ENCODE data around the gene DFFB.

Gene DFFB

DNA sequence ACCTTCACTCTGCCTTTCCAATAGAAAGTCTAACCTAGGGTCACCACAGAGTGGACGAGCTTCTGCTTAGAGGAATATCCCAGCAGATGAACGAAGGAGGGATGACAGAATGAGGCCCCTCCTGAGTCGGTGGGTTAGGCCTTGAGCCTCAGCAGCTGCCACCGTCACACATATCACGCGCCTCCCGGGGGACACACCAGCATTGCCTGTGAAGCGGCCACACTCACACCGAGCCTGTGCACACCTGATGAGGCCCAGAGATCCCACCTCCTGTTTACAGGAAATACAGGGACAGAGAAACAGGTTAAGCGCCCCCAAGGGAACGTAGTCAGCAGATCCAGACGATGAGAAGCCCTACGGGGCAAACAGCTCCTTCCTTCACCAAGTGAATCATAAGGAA lies 35.8 kb upstream of the DFFB start:
- no peak overlapping the region for H3K27ac Mint-ChIP-seq
- H3K4me3 Mint-ChIP-seq = no peak overlapping the region
- peaks cover 69% of the 10 kb centered on the region for H3K36me3 Mint-ChIP-seq (ENCODE audit: low read depth)
- H3K9me3 Mint-ChIP-seq = no peaks in the 10 kb centered on the region
- DNase-seq = no peak
- no peaks in the 10 kb centered on the region for H3K4me1 Mint-ChIP-seq (ENCODE audit: low read depth)
- no peaks in the 10 kb centered on the region for H3K27me3 Mint-ChIP-seq

DNA sequence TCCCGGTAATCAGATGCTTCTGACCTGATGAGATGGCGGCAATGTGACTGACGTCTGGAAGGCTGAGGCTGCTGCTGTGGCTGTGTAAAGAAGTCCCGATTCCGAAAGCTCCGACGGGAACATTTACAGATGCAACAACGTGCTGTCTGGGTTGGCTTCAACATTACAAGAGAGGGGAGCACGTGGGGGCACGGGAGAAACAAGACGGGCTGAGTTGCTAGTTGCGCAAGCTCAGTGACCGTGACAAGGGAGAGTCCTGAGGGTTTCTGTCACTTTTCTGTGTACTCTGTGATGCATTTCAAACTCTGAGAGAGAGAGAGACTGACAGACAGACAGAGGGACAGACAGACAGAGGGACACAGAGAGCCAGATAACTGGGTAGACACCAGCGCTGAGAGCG lies 35.4 kb upstream of the DFFB start:
- Mint-ChIP-seq H3K4me3 (no peak overlapping the region), H3K27ac (no peak overlapping the region), H3K4me1 (ENCODE audit: low read depth) (no peaks in the 10 kb centered on the region), H3K36me3 (ENCODE audit: low read depth) (peaks cover 73% of the 10 kb centered on the region), H3K9me3 (no peaks in the 10 kb centered on the region), H3K27me3 (no peaks in the 10 kb centered on the region)
- DNase-seq = no peak

DNA sequence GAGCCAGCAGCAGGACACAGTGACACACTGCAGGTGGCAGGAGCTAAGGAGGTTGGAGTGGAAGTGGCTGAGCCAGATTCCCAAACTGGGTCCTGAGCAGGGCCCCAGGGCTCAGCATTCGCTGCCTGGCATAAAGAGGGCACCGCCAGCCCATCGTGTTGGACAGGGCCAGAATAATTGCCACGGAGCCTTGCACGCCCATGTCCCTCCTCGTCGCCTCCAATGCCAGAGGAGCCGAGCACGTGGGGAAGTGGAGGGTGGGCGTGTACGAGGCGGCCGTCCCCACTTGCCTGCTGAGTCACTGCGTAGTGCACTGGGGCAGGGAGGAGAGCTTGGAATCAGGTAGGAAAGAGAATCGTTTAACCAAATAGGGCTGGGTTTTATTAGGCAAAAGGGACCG lies 34.9 kb upstream of the DFFB start:
- no peak overlapping the region for H3K27ac Mint-ChIP-seq
- H3K9me3 Mint-ChIP-seq = no peaks in the 10 kb centered on the region
- H3K36me3 Mint-ChIP-seq (ENCODE audit: low read depth) = peaks cover 74% of the 10 kb centered on the region
- no peaks in the 10 kb centered on the region for H3K27me3 Mint-ChIP-seq
- H3K4me3 Mint-ChIP-seq = no peak overlapping the region
- no peak for DNase-seq
- H3K4me1 Mint-ChIP-seq (ENCODE audit: low read depth) = no peaks in the 10 kb centered on the region

DNA sequence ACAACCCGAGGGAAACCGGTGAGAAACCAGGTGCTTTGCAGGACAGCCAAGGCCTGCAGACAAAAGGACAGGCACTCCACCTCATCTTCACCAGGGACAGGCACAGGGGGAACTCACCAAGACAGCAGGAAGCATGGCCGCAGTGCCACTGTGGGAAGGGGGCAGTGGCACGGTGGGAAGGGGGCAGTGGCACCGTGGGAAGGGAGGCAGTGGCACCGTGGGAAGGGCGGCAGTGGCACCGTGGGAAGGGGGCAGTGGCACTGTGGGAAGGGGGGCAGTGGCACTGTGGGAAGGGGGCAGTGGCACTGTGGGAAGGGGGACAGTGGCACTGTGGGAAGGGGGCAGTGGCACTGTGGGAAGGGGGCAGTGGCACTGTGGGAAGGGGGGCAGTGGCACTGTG lies 32.6 kb upstream of the DFFB start:
- H3K4me1 Mint-ChIP-seq (ENCODE audit: low read depth) = no peaks in the 10 kb centered on the region
- DNase-seq = no peak
- no peak overlapping the region for H3K4me3 Mint-ChIP-seq
- H3K36me3 Mint-ChIP-seq (ENCODE audit: low read depth) = peaks cover 85% of the 10 kb centered on the region
- H3K27ac Mint-ChIP-seq = no peak overlapping the region
- no peaks in the 10 kb centered on the region for H3K9me3 Mint-ChIP-seq
- no peaks in the 10 kb centered on the region for H3K27me3 Mint-ChIP-seq

DNA sequence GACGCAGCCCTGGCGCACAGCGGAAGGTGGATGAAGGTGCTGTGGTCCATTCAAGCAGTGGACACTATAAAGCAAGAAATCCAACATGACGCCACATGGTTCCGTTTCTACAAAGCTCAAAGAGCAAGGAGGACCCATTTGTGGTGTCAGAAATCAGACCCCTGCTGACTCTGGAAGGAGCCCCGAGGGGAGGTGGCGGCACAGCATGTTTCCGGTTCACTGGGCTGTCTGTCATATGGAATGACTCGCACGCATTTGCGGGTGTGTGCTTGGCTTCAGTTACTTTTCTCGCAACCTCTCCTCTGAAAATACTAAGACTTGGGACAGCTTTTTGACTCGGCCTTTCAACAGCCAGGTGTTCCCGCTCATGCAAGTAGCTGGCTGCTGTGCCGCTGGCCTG lies 31.9 kb upstream of the DFFB start:
- H3K27ac Mint-ChIP-seq = no peak overlapping the region
- no peak overlapping the region for H3K4me3 Mint-ChIP-seq
- H3K27me3 Mint-ChIP-seq = no peaks in the 10 kb centered on the region
- no peak for DNase-seq
- H3K4me1 Mint-ChIP-seq (ENCODE audit: low read depth) = no peaks in the 10 kb centered on the region
- H3K36me3 Mint-ChIP-seq (ENCODE audit: low read depth) = peaks cover 86% of the 10 kb centered on the region
- no peaks in the 10 kb centered on the region for H3K9me3 Mint-ChIP-seq

DNA sequence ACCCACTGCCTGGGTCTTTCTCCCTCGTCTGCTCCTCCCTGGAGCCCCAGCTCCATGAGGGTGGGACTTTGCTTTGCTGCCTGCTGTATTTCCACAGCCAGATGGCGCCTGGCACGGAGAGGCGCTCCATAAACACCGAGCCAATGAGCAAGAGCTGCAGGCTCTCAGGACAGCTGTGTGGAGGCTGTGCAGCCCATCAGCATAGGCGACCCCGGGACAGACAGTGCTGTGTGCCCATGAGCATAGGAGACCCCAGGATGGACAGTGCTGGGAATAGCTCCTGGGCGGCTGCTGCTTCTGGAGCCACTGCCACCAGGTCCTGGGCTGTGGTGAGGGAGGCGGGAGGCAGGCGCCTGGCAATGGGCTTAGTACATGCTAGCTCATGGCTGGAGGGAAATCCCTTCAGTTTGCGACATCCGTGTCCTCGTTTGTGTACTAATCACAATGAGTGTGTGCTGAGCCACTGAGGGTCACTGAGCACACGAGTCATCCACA lies 29.4 kb upstream of the DFFB start:
- Mint-ChIP-seq H3K27ac (no peak overlapping the region), H3K27me3 (no peaks in the 10 kb centered on the region), H3K4me3 (no peak overlapping the region), H3K36me3 (ENCODE audit: low read depth) (peaks cover 86% of the 10 kb centered on the region), H3K9me3 (no peaks in the 10 kb centered on the region), H3K4me1 (ENCODE audit: low read depth) (no peaks in the 10 kb centered on the region)
- no peak for DNase-seq

DNA sequence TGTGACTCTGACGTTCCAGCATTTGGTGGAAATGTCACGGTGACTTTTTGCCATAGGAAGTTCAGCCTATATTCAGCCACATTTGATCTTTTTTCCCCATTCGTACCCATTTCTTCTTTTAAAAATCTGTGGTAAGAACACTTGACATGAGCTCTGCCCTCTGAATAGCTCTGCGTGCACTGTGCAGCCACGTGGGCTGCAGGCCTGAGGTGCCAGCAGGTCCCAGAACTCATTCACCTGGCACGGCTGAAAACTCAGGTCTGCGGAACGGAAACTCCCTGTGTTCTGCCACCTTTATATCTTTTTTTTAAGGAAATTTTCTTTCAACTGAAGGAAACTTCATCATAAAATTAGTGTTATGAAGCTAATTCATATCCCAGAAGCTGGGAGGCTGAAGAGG lies 28.9 kb upstream of the DFFB start:
- peaks cover 85% of the 10 kb centered on the region for H3K36me3 Mint-ChIP-seq (ENCODE audit: low read depth)

DNA sequence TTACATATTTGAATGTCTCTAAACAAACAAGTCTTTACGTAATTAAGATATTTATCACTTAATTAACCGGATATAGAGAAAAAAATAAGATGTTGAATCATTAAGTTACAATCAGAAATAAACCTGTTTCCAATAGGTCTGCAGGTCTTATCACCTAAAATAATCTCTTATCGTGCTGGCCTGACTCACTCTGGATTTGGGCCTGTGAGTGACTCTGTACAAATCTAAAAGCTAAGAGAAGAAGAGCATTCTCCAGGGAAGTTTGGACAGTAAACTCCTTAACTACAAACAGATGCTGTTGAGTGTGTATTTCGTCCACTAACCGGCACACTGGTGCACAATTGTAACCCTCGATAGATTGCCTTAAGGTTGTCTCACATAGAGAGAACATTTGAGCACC lies 25.6 kb upstream of the DFFB start:
- peaks cover 88% of the 10 kb centered on the region for H3K36me3 Mint-ChIP-seq (ENCODE audit: low read depth)
- H3K27ac Mint-ChIP-seq = no peak overlapping the region
- no peak for DNase-seq
- H3K4me1 Mint-ChIP-seq (ENCODE audit: low read depth) = no peaks in the 10 kb centered on the region
- H3K4me3 Mint-ChIP-seq = no peak overlapping the region
- H3K9me3 Mint-ChIP-seq = no peaks in the 10 kb centered on the region
- H3K27me3 Mint-ChIP-seq = no peaks in the 10 kb centered on the region

More for the DNA sequence above, 28.9 kb upstream of the DFFB start:
- H3K4me1 Mint-ChIP-seq (ENCODE audit: low read depth) = no peaks in the 10 kb centered on the region
- no peaks in the 10 kb centered on the region for H3K27me3 Mint-ChIP-seq
- no peaks in the 10 kb centered on the region for H3K9me3 Mint-ChIP-seq
- no peak for DNase-seq
- H3K4me3 Mint-ChIP-seq = no peak overlapping the region
- no peak overlapping the region for H3K27ac Mint-ChIP-seq

DNA sequence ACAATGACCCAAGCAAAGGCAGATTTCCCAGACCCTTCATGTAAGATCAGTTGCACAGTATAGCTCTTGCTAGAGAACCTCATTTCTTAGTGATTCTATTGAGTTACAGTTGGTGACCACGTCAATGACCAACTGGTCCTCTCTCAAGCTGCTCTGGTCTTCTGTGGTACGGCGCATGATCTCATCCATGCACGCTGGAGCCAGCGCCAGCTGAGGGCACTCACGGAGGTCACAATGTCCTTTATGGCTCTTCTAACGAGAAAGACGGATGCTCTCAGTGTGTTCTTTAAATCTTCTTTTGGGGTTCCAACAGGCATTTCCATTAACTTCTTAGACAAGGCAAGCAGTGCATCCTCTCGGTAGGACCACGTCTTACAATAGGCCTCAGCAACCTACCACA lies 22.6 kb upstream of the DFFB start:
- no peak overlapping the region for H3K27ac Mint-ChIP-seq
- no peak for DNase-seq
- H3K27me3 Mint-ChIP-seq = no peaks in the 10 kb centered on the region
- no peak overlapping the region for H3K4me3 Mint-ChIP-seq
- peaks cover 90% of the 10 kb centered on the region for H3K36me3 Mint-ChIP-seq (ENCODE audit: low read depth)
- no peaks in the 10 kb centered on the region for H3K4me1 Mint-ChIP-seq (ENCODE audit: low read depth)
- H3K9me3 Mint-ChIP-seq = peaks cover 10% of the 10 kb centered on the region

DNA sequence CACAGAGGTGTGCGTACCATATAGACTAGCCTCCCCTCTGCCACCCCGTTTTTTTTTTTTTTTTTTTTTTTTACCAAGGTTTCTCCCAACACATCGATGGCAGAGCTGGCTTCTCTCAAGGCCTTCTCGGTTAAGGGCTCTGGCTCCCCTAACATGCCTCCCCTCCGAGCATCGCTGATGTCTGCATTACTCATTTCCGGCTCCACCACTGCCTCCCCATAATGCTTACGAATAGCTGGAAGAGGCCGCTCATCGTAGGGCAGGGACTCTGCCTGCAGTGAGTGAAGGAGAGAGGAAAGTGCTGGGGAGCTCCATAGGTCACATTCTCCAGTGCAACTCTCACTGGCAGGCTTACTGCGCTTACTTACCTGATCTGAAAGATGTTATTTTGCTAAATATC lies 20.9 kb upstream of the DFFB start:
- H3K27me3 Mint-ChIP-seq = no peaks in the 10 kb centered on the region
- DNase-seq = no peak
- H3K27ac Mint-ChIP-seq = no peak overlapping the region
- no peaks in the 10 kb centered on the region for H3K4me1 Mint-ChIP-seq (ENCODE audit: low read depth)
- H3K4me3 Mint-ChIP-seq = no peak overlapping the region
- peaks cover 10% of the 10 kb centered on the region for H3K9me3 Mint-ChIP-seq
- peaks cover 87% of the 10 kb centered on the region for H3K36me3 Mint-ChIP-seq (ENCODE audit: low read depth)

DNA sequence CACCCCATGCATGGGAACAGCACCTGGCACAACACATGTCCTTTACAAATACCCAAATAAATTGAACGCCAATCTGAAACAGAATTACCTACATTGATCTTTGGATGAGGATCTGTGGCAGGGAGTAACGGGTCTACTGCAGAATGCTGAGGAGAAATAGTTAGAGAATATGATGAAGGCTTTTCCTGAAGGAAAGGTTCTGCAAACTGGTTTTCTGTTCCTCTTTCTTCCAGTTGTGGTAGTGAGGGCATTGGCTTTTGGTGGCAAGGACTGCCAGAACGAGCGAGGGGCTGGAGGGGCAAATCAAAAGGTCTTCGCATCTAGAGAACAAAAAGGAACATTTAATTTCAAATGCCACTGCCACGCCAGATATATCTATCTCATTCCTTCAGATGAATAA lies 20.1 kb upstream of the DFFB start:
- H3K4me3 Mint-ChIP-seq = no peak overlapping the region
- no peak for DNase-seq
- peaks cover 85% of the 10 kb centered on the region for H3K36me3 Mint-ChIP-seq (ENCODE audit: low read depth)
- H3K27me3 Mint-ChIP-seq = no peaks in the 10 kb centered on the region
- peaks cover 10% of the 10 kb centered on the region for H3K9me3 Mint-ChIP-seq
- H3K27ac Mint-ChIP-seq = no peak overlapping the region
- no peaks in the 10 kb centered on the region for H3K4me1 Mint-ChIP-seq (ENCODE audit: low read depth)

DNA sequence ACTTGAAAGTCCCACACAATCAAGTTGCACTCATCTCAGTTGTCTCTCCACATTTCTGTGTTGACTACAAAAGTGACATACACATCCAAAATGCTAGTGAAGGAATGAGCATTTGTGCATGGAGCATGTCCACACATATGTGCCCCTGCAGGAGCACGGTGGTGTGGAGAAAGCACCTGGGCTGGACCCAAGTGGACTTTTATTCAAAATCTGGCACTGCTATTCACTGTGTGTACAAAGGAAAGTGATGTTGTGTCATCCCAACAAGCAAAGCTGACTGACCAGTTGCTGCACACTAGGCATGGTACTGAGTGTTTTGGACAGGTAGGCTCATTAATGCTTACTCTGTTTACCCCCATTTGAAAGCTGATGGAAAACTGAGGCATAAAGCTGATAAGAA lies 19.6 kb upstream of the DFFB start:
- H3K4me3 Mint-ChIP-seq = no peak overlapping the region
- H3K27ac Mint-ChIP-seq = no peak overlapping the region
- no peak for DNase-seq
- H3K36me3 Mint-ChIP-seq (ENCODE audit: low read depth) = peaks cover 87% of the 10 kb centered on the region
- no peaks in the 10 kb centered on the region for H3K4me1 Mint-ChIP-seq (ENCODE audit: low read depth)
- H3K9me3 Mint-ChIP-seq = peaks cover 10% of the 10 kb centered on the region
- no peaks in the 10 kb centered on the region for H3K27me3 Mint-ChIP-seq

DNA sequence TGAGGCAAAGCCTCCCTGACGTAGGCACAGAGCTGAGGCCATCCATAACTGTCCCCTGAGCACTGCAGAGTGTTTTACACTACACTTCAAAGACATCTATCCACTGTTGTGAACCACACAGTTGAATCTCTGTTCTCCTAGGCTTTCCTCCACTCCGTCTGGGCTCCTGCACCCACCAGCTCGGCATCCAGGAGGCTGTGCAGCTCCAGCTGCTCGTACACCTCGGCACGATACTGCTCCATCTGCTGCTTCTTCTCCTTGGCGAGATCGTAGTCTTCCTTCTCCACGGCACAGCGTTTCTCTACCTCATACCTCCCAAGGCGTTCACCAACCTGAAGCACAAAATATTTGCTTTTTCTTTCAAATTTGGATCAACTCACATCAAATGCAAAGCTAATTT lies 18.5 kb upstream of the DFFB start:
- Mint-ChIP-seq H3K27ac (no peak overlapping the region), H3K9me3 (peaks cover 10% of the 10 kb centered on the region), H3K4me1 (ENCODE audit: low read depth) (no peaks in the 10 kb centered on the region), H3K4me3 (no peak overlapping the region), H3K27me3 (no peaks in the 10 kb centered on the region), H3K36me3 (ENCODE audit: low read depth) (peaks cover 88% of the 10 kb centered on the region)
- no peak for DNase-seq

DNA sequence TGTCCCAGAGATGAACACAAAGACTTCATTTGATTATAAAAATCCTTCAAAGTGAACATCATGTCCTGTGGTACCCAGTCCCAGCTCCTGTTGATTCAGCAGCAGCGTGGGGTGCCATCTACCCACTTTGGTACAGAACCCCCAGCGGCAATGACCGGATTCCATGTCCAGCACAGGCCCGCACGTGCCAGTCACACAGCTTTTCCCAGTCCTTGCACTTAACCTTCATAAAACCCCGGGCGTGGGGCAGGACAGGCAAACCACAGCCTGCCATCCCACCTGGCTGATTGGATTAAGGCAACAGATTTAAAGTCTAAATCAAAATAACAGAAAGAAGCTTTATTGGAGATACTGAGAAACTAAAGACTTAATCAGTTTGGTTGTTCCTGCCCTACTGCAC lies 15.8 kb upstream of the DFFB start:
- Mint-ChIP-seq H3K27me3 (no peaks in the 10 kb centered on the region), H3K27ac (no peak overlapping the region), H3K4me3 (no peak overlapping the region), H3K4me1 (ENCODE audit: low read depth) (no peaks in the 10 kb centered on the region), H3K9me3 (peaks cover 10% of the 10 kb centered on the region), H3K36me3 (ENCODE audit: low read depth) (peaks cover 81% of the 10 kb centered on the region)
- DNase-seq = no peak

DNA sequence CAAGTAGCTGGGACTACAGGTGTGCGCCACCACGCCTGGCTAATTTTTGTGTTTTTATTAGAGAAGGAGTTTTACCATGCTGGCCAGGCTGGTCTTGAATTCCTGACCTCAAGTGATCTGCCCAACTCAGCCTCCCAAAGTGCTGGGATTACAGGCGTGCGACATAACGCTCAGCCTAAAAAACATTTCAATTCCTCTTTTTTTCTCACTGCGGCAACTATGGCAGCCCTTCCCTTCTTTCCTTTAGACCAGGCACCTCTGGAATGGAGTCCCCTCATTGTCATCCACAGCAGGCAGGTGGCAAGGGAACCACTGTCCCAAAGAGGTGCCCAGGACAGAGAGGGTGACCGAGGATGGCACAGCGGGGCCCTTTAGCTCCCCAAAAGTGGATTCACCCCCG lies 14.4 kb upstream of the DFFB start:
- H3K9me3 Mint-ChIP-seq = peaks cover 5% of the 10 kb centered on the region
- no peaks in the 10 kb centered on the region for H3K27me3 Mint-ChIP-seq
- no peak overlapping the region for H3K27ac Mint-ChIP-seq
- H3K36me3 Mint-ChIP-seq (ENCODE audit: low read depth) = peaks cover 80% of the 10 kb centered on the region
- H3K4me1 Mint-ChIP-seq (ENCODE audit: low read depth) = no peaks in the 10 kb centered on the region
- no peak overlapping the region for H3K4me3 Mint-ChIP-seq
- DNase-seq = no peak

DNA sequence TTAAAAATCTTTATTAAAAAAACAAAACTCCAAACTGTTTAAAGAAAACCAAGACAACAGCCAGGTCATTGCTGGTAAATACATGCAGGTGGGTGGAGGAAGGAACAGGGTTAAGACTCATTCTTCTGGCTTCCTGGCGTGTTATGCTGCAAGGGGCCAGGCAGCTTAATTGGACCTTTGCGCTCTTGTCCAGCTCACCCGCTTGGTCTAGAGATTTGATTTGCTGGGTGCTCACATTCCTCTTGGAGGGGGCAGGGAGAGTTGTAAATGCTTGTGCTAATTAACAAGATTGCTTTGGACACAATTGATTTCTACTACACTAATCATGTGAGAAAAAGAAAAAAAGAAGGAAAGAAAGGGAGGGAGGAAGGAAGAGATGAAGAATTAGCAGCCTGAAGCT lies 10.7 kb upstream of the DFFB start:
- Mint-ChIP-seq H3K4me3 (no peak overlapping the region), H3K36me3 (ENCODE audit: low read depth) (peaks cover 78% of the 10 kb centered on the region), H3K9me3 (no peaks in the 10 kb centered on the region), H3K27ac (no peak overlapping the region), H3K27me3 (no peaks in the 10 kb centered on the region), H3K4me1 (ENCODE audit: low read depth) (no peaks in the 10 kb centered on the region)
- DNase-seq = no peak
